HG03196 (cell line): Measurements from ENCODE around the gene N4BP2.
"Not testable (repeated sequence)": the region's sequence is repeated elsewhere in the genome, so short reads cannot be mapped to it uniquely, and the experiment has no call there.

Experiments
- ATAC-seq: cut with Tn5 transposase; IDR thresholded peaks from one replicate; pipeline ENCODE4 v1.9.1; 2021; ENCODE audit not compliant: unreplicated experiment

The N4BP2 gene

DNA sequence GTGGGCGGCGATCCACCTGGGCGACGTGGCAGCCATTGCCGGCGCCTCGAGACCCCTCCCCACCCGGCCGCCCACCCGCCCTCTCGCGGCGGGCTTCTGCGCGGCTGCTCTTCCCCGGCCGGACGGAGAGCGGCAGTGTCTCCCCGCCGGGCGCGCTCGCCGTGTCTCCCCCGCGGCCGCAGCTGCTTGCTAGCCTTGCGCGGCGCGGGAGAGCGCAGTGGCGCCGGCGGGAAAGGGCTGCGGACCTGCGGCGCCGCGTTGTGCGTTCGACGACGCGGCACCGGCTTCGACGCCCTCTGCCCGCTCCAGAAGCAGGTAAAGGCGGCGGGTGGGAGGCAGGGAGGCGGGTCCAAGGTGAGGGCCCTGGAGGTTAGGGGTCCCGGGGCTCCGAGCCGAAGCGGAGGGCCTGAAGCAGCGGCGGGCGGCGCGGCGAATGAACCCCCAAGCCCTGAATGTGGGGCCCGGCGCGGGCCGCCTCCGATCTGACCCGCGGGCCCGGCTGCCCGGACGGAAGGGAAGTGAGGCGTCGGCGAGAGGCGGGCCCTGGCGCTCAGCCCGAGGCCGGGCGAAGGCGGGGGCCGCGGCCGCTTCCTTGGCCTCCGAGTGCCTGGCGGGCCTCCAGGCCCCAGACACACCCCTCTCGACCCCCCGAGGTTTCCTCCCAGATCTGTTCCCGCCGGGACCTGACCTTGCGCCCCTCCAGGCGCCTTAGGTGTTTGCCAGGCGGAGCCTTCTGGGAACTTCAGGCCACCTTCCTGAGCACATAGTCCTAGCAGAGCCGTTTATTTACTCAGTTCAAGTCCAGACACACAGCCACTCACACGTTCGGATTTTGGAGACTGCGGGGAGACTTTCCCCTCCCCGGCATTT, at the start of gene N4BP2:
TSS of gene N4BP2 (plus strand) at position 135 of the 870 bp plus-strand sequence. CDS start 40,491 bp downstream, outside the sequence.
- peak; percentile 60 for ATAC-seq

DNA sequence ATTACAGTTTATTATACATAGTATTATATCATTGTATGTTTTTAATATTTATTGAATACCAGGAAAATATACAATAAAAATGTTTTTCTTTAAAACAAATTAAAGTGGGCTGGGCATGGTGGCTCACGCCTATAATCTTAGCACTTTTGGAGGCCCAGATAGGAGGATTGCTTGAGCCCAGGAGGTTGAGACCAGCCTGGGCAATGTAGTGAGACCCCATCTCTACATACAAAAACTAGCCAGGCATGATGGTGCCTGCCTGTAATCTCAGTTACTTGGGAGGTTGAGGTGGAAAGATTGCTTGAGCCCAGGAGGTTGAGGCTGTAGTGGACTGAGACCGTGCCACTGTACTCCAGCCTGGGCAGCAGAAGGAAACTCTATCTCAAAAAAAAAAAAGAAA, 40.6 kb upstream of the N4BP2 start:
- no peak for ATAC-seq

DNA sequence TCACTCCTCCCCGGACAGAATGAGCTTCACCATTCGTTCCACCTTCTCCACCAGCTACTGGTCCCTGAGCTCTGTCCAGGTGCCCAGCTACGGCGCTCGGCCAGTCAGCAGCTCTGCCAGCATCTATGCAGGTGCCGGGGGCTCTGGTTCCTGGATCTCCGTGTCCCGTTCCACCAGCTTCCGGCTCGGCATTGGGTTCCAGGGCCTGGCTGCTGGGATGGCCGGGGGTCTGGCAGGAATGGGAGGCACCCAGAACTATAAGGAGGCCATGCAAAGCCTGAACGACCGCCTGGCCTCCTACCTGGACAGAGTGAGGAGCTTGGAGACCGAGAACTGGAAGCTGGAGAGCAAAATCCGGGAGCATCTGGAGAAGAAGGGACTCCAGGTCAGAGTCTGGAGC, 36.4 kb upstream of the N4BP2 start:
- no peak for ATAC-seq

DNA sequence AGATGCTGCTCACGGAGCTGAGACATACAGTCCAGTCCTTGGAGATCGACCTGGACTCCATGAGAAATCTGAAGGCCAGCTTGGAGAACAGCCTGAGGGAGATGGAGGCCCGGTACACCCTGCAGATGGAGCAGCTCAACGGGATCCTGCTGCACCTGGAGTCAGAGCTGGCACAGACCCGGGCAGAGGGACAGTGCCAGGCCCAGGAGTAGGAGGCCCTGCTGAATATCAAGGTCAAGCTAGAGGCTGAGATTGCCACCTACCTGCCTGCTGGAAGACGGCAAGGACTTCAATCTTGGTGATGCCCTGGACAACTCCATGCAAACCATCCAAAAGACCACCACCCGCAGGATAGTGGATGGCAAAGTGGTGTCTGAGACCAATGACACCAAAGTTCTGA, 35.5 kb upstream of the N4BP2 start:
- ATAC-seq, result not testable (repeated sequence)

DNA sequence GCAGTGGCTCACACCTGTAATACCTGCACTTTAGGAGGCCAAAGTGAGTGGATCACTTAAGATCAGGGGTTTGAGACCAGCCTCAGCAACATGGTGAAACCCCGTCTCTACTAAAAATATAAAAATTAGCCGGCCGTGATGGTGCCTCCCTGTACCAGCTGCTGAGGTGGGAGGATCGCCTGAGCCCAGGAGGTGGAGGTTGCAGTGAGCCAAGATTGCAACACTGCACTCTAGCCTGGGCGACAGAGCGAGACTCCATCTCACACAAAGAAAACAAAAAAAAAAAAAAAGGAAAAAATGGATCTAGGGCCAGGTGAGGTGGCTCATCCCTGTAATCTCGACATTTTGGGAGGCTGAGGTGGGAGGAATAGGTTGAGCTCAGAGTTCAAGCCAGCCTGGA, 32.6 kb upstream of the N4BP2 start:
- ATAC-seq, result not testable (repeated sequence)

DNA sequence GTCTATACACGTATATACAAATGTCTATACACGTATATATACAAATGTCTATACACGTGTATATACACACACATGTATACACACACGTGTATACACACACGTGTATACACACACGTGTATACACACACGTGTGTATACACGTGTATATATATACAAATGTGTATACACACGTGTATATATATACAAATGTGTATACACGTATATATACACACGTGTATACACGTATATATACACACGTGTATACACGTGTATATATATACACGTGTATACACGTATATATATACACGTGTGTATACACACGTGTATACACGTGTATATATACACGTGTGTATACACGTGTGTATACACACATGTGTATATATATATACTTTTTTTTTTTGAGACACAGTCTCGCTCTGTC, 23.9 kb upstream of the N4BP2 start:
- ATAC-seq, result no peak

DNA sequence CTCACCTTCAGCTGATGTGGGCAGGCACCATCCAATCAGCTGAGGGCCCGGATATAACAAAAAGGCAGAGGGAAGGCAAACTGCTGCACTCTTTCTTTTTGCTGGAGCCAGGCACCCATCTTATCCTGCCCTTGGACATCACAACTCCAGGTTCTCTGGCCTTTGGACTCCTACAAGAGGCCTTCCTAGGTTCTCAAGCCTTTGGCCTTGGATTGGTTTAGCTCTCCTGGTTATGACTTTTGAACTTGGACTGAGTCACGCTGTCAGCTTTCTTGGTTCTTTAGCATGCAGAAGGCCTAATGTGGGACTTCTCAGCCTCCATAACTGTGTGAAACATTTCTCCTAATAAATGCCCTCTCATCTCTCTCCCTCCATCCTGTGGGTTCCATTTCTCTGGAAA, 23.0 kb upstream of the N4BP2 start:
- no peak for ATAC-seq

DNA sequence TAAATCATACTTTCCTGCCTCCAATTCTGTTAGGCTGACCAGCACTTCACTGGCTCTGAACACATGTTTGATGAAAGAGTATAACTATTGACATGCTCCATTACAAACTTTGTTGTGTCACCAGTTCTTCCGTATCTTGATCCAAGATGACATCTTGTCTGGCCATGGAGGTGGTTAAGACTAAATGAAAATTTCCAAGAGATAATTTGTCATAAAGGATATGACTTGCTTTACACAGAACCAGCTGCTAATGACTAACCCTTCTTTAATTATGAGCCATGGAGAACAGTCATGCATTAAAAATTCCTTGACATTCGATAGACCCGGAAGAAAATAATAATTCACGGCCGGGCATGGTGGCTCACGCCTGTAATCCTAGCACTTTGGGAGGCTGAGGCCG, 17.7 kb upstream of the N4BP2 start:
- no peak for ATAC-seq

DNA sequence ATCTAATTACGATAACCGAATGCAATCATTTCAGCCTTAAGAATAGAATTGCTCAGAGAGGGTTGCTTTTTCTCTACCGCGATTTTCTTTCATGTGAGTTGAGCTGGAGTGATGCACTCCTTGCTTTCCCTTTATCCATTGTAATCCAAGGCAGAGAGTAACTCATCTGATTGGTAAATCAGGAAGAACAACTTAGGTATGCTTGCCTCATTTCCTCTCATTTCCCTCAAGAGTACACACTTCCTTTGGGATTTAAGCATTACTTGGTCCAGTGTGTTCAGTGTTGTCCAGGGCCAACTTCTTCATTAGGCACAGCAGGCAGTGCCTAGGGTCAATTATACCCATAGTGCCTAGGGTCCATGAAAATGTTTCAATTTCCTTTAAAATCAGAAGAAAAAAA, 15.7 kb upstream of the N4BP2 start:
- ATAC-seq, result no peak

DNA sequence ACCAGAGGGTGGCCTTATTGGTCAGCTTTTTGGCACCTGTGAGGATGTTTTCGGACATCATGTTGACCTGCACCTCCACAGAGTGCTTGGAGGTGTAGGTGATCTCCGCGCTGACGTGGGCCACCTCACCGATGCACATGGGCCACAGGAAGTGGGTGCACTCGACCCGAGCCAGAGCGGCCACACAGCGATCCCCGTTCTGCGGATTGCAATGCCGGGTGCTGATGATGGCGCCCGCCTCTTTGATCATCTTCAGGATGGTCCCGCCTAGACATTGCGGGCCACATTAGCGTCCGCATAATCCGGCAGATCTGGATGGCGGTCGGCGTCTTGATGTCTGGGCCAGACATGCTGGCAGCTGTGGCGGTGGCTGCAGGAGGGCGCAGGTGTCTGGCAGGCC, 12.9 kb upstream of the N4BP2 start:
- ATAC-seq, result no peak

DNA sequence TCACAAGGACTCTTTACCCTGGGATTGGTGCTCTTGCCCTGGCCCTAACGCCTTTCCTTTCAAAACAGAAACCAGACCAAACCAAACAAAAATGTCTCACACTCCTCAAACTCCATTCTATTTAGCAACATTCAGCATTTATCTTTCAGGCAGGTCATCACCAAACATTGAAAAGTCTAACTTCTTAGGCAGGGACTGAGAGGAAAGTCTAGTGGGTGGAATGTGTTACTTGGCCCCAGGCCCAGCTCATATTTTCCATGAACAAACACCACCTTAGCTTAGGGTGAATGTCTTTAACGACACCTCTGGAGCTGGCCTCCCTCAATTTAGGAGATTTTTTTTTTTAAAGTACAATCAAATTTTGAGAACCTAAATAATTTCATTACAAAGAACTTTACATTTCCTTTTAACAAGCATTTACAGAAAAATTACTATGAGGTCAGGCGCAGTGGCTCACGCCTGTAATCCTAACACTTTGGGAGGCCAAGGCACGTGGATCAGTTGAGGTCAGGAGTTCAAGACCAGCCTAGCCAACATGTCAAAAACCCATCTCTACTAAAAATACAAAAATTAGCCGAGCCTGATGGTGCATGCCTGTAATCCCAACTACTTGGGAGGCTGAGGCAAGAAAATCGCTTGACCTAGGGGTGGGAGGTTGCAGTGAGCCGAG, 10.2 kb upstream of the N4BP2 start:
- ATAC-seq, result no peak

DNA sequence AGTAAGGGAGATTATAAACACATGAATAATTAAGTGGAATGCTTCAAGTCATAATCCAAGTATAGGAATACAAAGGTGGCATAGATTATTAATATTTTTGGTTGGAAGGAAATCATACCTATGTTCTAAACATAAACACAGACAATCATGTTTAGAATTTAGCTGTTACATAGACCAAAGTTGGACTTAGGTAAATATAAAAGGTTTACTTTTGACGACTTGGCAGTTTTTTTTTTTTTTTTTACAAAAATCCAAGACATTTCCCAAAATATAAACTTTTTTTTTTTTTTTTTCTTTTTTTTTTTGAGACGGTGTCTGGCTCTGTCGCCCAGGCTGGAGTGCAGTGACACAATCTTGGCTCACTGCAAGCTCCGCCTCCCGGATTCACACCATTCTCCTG, 3.5 kb upstream of the N4BP2 start:
- no peak for ATAC-seq

DNA sequence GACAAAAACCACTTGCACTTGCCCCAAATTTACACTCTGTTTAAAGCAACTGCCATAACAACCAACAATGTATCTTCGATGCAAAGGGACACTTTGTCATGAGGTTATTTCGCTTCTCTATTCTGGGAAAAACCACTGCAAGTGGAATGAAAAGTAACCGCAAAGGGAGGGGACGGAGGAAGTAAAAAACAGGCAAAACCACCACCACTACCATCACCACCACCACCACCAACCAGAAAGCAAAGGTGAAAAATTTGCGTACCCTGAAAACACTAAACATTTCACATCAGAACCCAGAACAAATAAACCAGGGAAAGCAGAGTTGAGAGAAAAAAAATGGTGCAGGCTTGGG, 1.2 kb upstream of the N4BP2 start:
- ATAC-seq, result no peak

DNA sequence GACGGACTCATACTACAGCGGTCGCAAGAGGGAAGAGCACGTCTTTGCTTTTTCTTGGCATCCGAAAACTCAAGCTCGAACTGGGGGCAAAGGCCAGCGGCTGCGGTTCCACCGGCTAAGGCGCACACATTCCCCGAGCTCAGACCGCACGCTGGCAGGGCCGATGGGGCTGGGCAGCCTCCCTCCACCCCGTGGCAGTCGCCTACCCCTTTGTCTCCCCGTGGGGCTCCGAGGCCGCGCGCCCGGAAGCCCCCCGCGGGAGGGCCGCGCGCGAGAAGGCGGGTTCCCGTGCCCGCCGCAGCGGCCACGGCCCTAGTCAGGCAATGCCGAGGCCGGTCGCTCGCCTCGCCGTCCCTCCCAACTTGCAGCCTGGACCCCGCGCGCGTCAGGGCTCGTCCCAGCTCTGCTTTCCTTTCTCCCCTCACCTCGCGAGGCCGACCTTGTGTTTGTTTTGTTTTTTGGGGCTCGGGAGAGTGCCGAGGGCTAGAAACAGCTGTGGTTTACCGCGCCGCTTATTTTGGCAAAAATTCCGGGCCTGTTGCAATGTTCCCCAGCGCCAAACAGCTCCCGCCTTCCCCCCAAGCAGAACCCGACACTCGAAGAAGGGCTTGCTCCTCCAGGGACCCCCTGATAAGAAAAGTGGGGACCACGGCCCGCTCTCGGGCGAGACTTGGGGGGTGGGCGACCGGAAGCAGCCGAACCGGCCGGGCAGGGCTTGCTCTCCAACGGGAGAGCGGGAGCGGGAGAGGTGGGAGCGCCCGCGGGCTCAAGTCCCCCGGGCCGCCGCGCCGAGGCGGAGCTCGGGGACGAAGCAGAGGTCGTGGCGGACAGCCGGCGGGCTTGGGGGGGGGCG, 561 bp upstream of the N4BP2 start:
- peak; percentile 6 for ATAC-seq

DNA sequence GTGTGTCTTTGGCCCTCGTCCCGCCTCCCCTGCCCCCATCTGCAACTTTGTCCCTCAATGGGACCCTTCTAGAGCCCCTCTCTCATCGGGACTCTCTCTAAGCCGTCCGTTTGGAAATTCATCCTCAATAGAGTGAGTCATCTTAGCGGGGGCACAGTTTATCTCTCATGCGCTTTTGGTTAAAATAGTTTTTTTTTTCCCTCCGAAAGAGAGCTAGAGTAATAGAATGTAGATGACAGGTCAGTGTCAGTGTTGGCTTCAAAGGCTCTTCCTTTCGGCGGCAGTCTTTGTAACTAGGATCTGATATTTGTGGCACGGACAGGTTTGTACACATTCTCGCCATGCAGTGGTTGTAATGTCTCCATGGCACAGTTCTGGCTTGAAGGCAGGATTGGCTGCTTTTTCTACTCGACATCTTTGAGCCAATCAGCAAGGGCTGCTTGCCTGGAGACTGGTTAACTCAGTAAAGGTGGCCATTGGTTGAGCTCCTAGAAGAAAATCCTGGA, 989 bp downstream of the N4BP2 start:
- ATAC-seq, result peak; percentile 56

DNA sequence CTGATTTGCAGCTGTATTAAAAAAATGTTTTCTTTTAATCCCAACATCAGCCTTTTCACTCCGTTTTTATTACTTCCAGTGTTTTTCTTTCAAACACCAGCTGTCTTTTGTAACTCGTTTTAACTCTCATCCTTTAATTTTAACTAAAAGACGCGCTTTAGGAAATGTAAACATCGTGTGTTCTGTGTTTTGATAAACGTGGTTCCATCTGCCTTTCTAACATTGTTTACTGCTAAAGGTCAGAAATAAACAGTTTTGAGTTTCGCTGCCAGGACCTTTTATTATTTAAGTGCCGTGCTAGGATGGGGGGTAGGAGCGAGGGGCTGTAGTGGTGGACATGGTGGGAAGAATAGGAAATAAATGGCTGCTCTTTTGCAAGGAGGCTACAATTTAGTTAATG, 1.5 kb downstream of the N4BP2 start:
- no peak for ATAC-seq

DNA sequence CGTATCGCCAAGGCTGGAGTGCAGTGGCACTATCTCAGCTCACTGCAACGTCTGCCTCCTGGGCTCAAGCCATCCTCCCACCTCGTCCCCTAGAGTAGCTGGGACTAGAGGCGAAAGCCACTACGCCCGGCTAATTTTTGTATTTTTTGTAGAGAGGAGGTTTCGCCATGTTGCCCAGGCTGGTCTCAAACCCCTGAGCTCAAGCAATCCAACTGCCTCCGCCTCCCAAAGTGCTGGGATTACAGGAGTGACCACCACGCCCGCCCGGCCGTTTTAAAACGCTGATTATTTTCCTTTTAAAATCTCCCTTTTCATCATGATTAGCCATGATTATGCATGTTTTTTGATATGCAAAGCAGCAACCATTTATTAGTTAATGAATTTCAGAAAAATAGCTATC, 2.2 kb downstream of the N4BP2 start:
- ATAC-seq, result no peak

DNA sequence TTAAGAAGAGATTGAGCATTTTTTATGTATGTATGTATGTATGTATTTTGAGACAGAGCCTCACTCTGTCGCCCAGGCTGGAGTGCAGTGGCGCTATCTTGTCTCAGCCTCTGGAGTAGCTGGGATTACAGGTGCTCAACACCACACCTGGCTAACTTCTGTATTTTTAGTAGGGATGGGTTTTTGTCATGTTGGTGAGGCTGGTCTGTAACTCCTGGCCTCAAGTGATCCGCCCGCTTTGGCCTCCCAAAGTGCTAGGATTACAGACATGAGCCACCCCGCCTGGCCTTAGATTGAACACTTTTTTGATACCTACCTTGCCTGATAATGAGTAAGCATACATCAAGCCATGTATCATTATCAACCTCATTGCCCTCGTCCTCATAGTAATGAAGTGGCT, 2.7 kb downstream of the N4BP2 start:
- ATAC-seq, result no peak

DNA sequence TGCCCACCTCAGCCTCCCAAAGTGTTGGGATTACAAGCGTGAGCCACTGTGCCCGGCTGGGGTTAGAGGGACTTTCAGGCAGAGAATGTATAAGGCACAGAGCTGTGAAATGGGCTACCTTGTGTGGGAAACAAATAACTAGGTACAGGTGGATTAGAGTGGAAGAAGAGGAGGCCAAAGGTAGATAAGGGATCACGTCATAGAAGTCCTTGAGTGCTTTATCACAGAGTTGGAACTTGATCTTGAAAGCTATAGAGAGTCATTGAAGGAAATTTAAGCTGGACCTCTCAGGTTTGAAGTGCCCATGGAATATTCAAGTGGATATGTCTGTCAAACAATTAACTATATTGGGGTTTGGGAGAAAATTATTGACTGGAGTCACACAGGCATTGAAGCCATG, 8.4 kb downstream of the N4BP2 start:
- ATAC-seq, result no peak

DNA sequence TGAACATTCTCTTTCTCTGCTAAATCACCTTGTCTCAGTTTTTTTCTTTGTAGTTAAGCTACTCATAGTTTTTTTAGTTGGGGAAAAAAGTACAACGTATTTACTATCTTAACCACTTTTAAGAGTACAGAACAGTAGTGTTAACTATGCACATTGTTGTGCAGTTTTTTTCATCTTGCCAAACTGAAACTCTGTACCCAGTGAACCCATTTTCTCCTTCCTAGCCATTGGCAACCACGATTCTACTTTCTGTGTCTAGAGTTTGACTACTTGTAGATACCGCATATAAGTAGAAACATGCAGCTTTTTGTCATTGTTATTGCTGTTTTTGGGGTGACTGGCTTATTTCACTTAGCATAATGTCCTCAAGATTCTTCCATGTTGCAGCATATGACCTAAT, 10.0 kb downstream of the N4BP2 start:
- ATAC-seq, result no peak

DNA sequence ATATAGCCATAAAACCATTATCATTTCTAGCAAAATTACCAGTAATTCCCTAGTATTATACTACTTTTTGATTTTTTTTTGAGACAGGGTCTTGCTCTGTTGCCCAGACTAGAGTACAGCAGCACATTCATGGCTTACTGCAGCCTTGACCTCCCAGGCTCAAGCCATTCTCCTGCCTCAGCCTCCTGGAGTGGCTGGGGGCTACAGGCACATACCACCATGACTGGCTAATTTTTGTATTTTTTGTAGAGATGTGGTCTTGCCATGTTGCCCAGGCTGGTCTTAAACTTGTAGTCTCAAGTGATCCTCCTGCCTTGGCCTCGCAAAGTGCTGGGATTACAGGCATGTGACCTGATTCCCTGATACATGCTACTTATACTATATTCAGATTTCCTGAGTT, 13.7 kb downstream of the N4BP2 start:
- no peak for ATAC-seq

DNA sequence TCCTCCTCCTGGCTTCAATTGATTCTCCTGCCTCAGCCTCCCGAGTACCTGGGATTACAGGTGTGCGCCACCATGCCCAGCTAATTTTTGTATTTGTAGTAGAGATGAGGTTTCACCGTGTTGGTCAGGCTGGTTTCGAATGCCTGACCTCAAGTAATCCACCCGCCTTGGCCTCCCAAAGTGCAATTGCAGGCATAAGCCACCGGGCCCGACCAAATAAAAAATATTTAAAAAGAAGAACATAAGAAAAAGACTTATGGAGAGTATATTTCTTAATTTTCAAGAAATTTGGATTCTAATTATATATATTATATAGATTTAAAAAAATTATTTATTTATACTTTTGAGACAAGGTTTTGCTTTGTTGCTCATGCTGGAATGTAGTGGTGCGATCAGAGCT, 29.8 kb downstream of the N4BP2 start:
- no peak for ATAC-seq
